Stomach (tissue), 19 donors: ENCODE data around the gene DHX32. TPM values are rescaled to one million over a fixed set of nuclear protein-coding genes. Genes with fewer than 3 reads are reported as not detected.
"Not testable (repeated sequence)": the region's sequence is repeated elsewhere in the genome, so short reads cannot be mapped to it uniquely, and the experiment has no call there.

Experiments used
- DNase-seq, 2 donors: peaks; one replicate each; pipeline versions ENCODE4 v3.0.0 to v3.0.0-alpha.2; 2013 to 2019
- H3K27ac ChIP-seq, 5 donors: fragments of 200-600 bp in 4 of 5; sonication (generic) in 4 of 5; one replicate each; pipeline ENCODE4 v1.5.1; 2013 to 2019; ENCODE audit warnings: mild to moderate bottlenecking in 1 of 5, moderate library complexity in 1 of 5
- H3K27me3 ChIP-seq, 3 donors: fragments of 200-600 bp; sonication (generic); one replicate each; pipeline ENCODE4 v1.5.1; 2017 to 2019; ENCODE audit warnings: mixed run types in 1 of 3
- H3K36me3 ChIP-seq, 4 donors: fragments of 200-600 bp; sonication (generic); 1 replicate in 3 of 4; 2 replicates in 1 of 4; pipeline ENCODE4 v1.5.1; 2016 to 2019
- H3K4me1 ChIP-seq, 4 donors: fragments of 200-600 bp; sonication (generic); one replicate each; pipeline ENCODE4 v1.5.1; 2016 to 2019
- H3K4me3 ChIP-seq, 4 donors: fragments of 200-600 bp; sonication (generic) in 3 of 4; one replicate each; pipeline ENCODE4 v1.5.1; 2016 to 2019; ENCODE audit warnings: mild to moderate bottlenecking in 1 of 4
- H3K9me3 ChIP-seq, 4 donors: fragments of 200-600 bp; sonication (generic); one replicate each; pipeline ENCODE4 v1.5.1; 2016 to 2019
- CTCF ChIP-seq, 7 experiments: fragments of 450-650 bp in 4 of 7; fragments of 200-600 bp in 3 of 7; sonication (generic) in 3 of 7; IDR thresholded peaks; one replicate each; pipeline ENCODE4 v1.5.1; 2016 to 2019; ENCODE audit warnings: antibody characterized with exemption in 7 of 7, control low read depth in 2 of 7, mild to moderate bottlenecking in 1 of 7
- EP300 ChIP-seq: sonication (generic); formaldehyde crosslinking; IDR thresholded peaks from one replicate; pipeline ENCODE4 v1.6.1; 2017; ENCODE audit warnings: antibody characterized with exemption
- POLR2A ChIP-seq, 4 donors: fragments of 450-650 bp; IDR thresholded peaks; one replicate each; pipeline ENCODE4 v1.6.1; 2016; ENCODE audit warnings: antibody characterized with exemption in 4 of 4, control low read depth in 2 of 4, mild to moderate bottlenecking in 1 of 4, moderate library complexity in 1 of 4
- POLR2AphosphoS5 ChIP-seq, 3 donors: sonication (generic); formaldehyde crosslinking; IDR thresholded peaks; one replicate each; pipeline ENCODE4 v1.6.1; 2016; ENCODE audit warnings: antibody characterized with exemption in 3 of 3
- WGBS, 5 donors: extraction: QIAGEN DNeasy Blood & Tissue Kit in 3 of 5; methylation state at CpG; one replicate each; pipeline versions ENCODE4 v1.1.5 to v1.1.7; 2013 to 2018; 5-methylcytosine and 5-hydroxymethylcytosine counted together
- intact Hi-C: fragments of 100-400 bp; cut with DNase I; formaldehyde crosslinking; loops from one replicate; pipeline ENCODE4 v1.15.1; 2023; ENCODE audit warnings: low total_unique reads
- long read RNA-seq, 10 donors: transcript quantifications; one replicate each; lab custom pipeline, GENCODE V29; 2026
- polyA plus RNA-seq, 3 donors: library from polyadenylated mRNA; stranded (reverse); fragments of 200-250 nt; gene quantifications; one replicate each; pipeline ENCODE4 v1.2.3, GENCODE V29; 2013
- total RNA-seq, 5 donors: library from RNA; depleted of rRNA; stranded (reverse); fragments of >200 nt; gene quantifications; one replicate each; pipeline versions ENCODE4 v1.1.0 to v1.2.3, GENCODE V29; 2014 to 2016
- donor health status: healthy with polysubstance abuse.
- donor health status: Bipolar disorder and iron deficiency.
- donor health status: healthy.

Gene DHX32
- total RNA-seq (10 to 100 TPM; 24.5 to 70.1 (median 63.3) TPM), polyA plus RNA-seq (10 to 100 TPM; 23.7 to 40.0 (median 25.8) TPM)
- long read RNA-seq, donor 1 = 0 reads
- long read RNA-seq, donor 2, partial matches to known transcripts = 0 of 1 reads
- long read RNA-seq, donor 2, other reads (novel, unspliced or antisense) = 0 of 1 reads
- long read RNA-seq, donor 3, partial matches to known transcripts = 5 of 5 reads
- long read RNA-seq, donor 3, other reads (novel, unspliced or antisense) = 0 of 5 reads
- long read RNA-seq, donor 4 = 0 reads
- long read RNA-seq, donor 5, partial matches to known transcripts = 0 of 1 reads
- long read RNA-seq, donor 5, other reads (novel, unspliced or antisense) = 0 of 1 reads
- long read RNA-seq, donor 6, partial matches to known transcripts = 9 of 9 reads
- long read RNA-seq, donor 6, other reads (novel, unspliced or antisense) = 0 of 9 reads
- long read RNA-seq, donor 7 = 0 reads
- long read RNA-seq, donor 8, partial matches to known transcripts = 9 of 11 reads
- long read RNA-seq, donor 8, other reads (novel, unspliced or antisense) = 0 of 11 reads
- long read RNA-seq, donor 9 = 0 reads
- long read RNA-seq, donor 10 = 0 reads

- intact Hi-C loops = no loop called here
- WGBS, 5 donors = 19 to 54% (median 39%) methylated on average over 4 of the region's 4 CpGs
- Histone ChIP-seq H3K9me3 (peaks cover 0 to 8% (median 3%) of the 10 kb centered on the region in 4 donors), H3K36me3 (peaks cover 0 to 30% (median 19%) of the 10 kb centered on the region in 4 donors), H3K4me3 (no peak within 1 kb of the TSS), H3K27me3 (no peaks in the 10 kb centered on the region), H3K4me1 (peaks cover 12 to 34% (median 22%) of the 10 kb centered on the region in 4 donors), H3K27ac (peak within 1 kb of the TSS in 2 of 5 donors; percentile 3 to 67)
- DNase-seq = no peak
- TF ChIP-seq POLR2AphosphoS5 (IDR thresholded peaks at IDR 0.05) (no peak), CTCF (IDR thresholded peaks at IDR 0.05) (no peak), POLR2A (IDR thresholded peaks at IDR 0.05) (no peak), EP300 (no peak)
Observed at GRCh38 chr10:125881192-125881591, at the start of gene DHX32. DHX32 (minus strand) TSS chr10:125881292; CDS start chr10:125880824, 468 bp downstream.

- Histone ChIP-seq H3K9me3 (no peaks in the 10 kb centered on the region), H3K27ac (no peak overlapping the region), H3K4me3 (no peak overlapping the region), H3K36me3 (no peaks in the 10 kb centered on the region), H3K4me1 (peaks cover 0 to 6% (median under 1%) of the 10 kb centered on the region in 4 donors), H3K27me3 (no peaks in the 10 kb centered on the region)
- intact Hi-C loops = no loop called here
- WGBS, 5 donors = 77 to 90% (median 83%) methylated on average over 4 of the region's 4 CpGs
- DNase-seq = no peak
- TF ChIP-seq POLR2A (IDR thresholded peaks at IDR 0.05) (no peak), POLR2AphosphoS5 (IDR thresholded peaks at IDR 0.05) (no peak)
Observed at GRCh38 chr10:125929618-125930017, 48.5 kb upstream of the DHX32 start.

GRCh38 chr10:125928928-125929585 is 48.0 kb upstream of the DHX32 start:
- intact Hi-C loops = no loop called here
- Histone ChIP-seq H3K27ac (no peak overlapping the region), H3K4me1 (no peaks in the 10 kb centered on the region), H3K27me3 (no peaks in the 10 kb centered on the region), H3K36me3 (no peaks in the 10 kb centered on the region), H3K9me3 (no peaks in the 10 kb centered on the region), H3K4me3 (no peak overlapping the region)
- DNase-seq = no peak
- 77 to 85% (median 80%) methylated on average over 7 of the region's 7 CpGs for WGBS, 5 donors
- TF ChIP-seq POLR2AphosphoS5 (IDR thresholded peaks at IDR 0.05) = no peak

- H3K4me1 ChIP-seq, DNase-seq, H3K4me3 ChIP-seq, H3K36me3 ChIP-seq, H3K9me3 ChIP-seq, H3K27ac ChIP-seq, intact Hi-C loops, H3K27me3 ChIP-seq: not testable (repeated sequence)
- 69 to 87% (median 82%) methylated on average over 5 of the region's 5 CpGs for WGBS, 5 donors
Observed at GRCh38 chr10:125927265-125927664, 46.2 kb upstream of the DHX32 start.

- 54 to 62% (median 57%) methylated on average over 5 of the region's 5 CpGs for WGBS, 5 donors
- Histone ChIP-seq H3K27ac (no peak overlapping the region), H3K4me1 (no peaks in the 10 kb centered on the region), H3K36me3 (no peaks in the 10 kb centered on the region), H3K9me3 (no peaks in the 10 kb centered on the region), H3K4me3 (no peak overlapping the region), H3K27me3 (no peaks in the 10 kb centered on the region)
- intact Hi-C loops = no loop called here
- no peak for DNase-seq
- TF ChIP-seq POLR2AphosphoS5 (IDR thresholded peaks at IDR 0.05) = no peak
- TF ChIP-seq EP300 = no peak
- TF ChIP-seq POLR2A (IDR thresholded peaks at IDR 0.05) = no peak
- TF ChIP-seq CTCF (IDR thresholded peaks at IDR 0.05) = no peak
Observed at GRCh38 chr10:125926247-125926646, 45.2 kb upstream of the DHX32 start.
